Kidney epithelial cell (primary cell): ENCODE measurements around the gene SPSB3. TPM values are rescaled to one million over a fixed set of nuclear protein-coding genes. Genes with fewer than 3 reads are reported as not detected.
"Not testable (repeated sequence)": the region's sequence is repeated elsewhere in the genome, so short reads cannot be mapped to it uniquely, and the experiment has no call there.

Experiments
- DNase-seq: peaks from one replicate; pipeline ENCODE4 v3.0.0-alpha.2; 2010; ENCODE audit warnings: low read depth
- H3K27me3 ChIP-seq: 2 replicates; pipeline ENCODE4 v1.6.0; 2011; ENCODE audit warnings: low read length; ENCODE audit not compliant: control insufficient read depth, insufficient read depth
- H3K36me3 ChIP-seq: 2 replicates; pipeline ENCODE4 v1.5.1; 2011; ENCODE audit warnings: low read length; ENCODE audit not compliant: control insufficient read depth, insufficient read depth
- H3K4me3 ChIP-seq: 2 replicates; pipeline ENCODE4 v1.5.1; 2011; ENCODE audit warnings: low read depth, mild to moderate bottlenecking, control low read depth, low read length
- total RNA-seq: library from RNA; depleted of rRNA; stranded (reverse); fragments of >200 nt; gene quantifications from 2 replicates; pipeline ENCODE4 v1.2.3, GENCODE V29; 2015
- TF ChIP-seq, protein P1 (sequence below): IDR thresholded peaks from 2 replicates; pipeline ENCODE4 v1.5.1; 2011; ENCODE audit warnings: mild to moderate bottlenecking, moderate library complexity, low read length, control low read depth, inconsistent platforms; ENCODE audit not compliant: insufficient read depth, poor library complexity, severe bottlenecking

The SPSB3 gene
- total RNA-seq, 1 donor from 2014 or later = 60.6 TPM

GRCh38 chr16:1810106-1810505, 27.7 kb upstream of the SPSB3 start:
- TF ChIP-seq, protein P1, sequence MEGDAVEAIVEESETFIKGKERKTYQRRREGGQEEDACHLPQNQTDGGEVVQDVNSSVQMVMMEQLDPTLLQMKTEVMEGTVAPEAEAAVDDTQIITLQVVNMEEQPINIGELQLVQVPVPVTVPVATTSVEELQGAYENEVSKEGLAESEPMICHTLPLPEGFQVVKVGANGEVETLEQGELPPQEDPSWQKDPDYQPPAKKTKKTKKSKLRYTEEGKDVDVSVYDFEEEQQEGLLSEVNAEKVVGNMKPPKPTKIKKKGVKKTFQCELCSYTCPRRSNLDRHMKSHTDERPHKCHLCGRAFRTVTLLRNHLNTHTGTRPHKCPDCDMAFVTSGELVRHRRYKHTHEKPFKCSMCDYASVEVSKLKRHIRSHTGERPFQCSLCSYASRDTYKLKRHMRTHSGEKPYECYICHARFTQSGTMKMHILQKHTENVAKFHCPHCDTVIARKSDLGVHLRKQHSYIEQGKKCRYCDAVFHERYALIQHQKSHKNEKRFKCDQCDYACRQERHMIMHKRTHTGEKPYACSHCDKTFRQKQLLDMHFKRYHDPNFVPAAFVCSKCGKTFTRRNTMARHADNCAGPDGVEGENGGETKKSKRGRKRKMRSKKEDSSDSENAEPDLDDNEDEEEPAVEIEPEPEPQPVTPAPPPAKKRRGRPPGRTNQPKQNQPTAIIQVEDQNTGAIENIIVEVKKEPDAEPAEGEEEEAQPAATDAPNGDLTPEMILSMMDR = no peak
- Histone ChIP-seq H3K4me3 (no peak overlapping the region), H3K36me3 (no peaks in the 10 kb centered on the region), H3K27me3 (no peaks in the 10 kb centered on the region)
- no peak for DNase-seq

GRCh38 chr16:1809281-1809801, 27.0 kb upstream of the SPSB3 start:
- no peak for DNase-seq
- Histone ChIP-seq H3K36me3 (no peaks in the 10 kb centered on the region), H3K4me3 (no peak overlapping the region), H3K27me3 (no peaks in the 10 kb centered on the region)
- TF ChIP-seq, protein P1 = no peak

DNA sequence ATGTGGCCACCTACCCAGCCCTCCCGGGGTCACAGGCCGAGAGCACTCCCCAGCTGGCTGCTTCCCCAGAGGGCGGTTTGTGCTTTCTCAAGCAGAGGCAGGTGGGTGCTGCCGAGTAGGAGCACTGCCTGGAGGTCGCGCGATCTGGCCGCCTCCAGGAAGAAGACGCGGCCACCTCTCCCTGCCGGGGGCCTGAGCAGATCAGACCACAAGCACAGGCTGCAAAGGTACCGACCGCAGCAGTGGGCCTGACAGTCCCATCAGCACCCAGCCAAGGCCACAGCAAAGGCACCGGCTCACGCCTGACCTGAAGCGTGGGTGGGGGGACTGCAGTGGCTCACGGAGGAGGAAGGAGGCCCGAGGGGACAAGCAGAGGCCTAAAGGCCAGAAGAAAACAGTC, 26.3 kb upstream of the SPSB3 start:
- TF ChIP-seq, protein P1 = no peak

GRCh38 chr16:1807626-1808025, 25.3 kb upstream of the SPSB3 start:
- no peak for DNase-seq
- TF ChIP-seq, protein P1 = no peak
- Histone ChIP-seq H3K36me3 (no peaks in the 10 kb centered on the region), H3K27me3 (no peaks in the 10 kb centered on the region), H3K4me3 (no peak overlapping the region)

More for the DNA sequence above, 26.3 kb upstream of the SPSB3 start:
- Histone ChIP-seq H3K4me3 (no peak overlapping the region), H3K27me3 (no peaks in the 10 kb centered on the region), H3K36me3 (no peaks in the 10 kb centered on the region)
- no peak for DNase-seq

GRCh38 chr16:1800701-1801100, 18.3 kb upstream of the SPSB3 start:
- no peaks in the 10 kb centered on the region for H3K36me3 ChIP-seq
- no peak for DNase-seq
- H3K27me3 ChIP-seq = no peaks in the 10 kb centered on the region
- TF ChIP-seq, protein P1 = no peak
- H3K4me3 ChIP-seq = no peak overlapping the region

DNA sequence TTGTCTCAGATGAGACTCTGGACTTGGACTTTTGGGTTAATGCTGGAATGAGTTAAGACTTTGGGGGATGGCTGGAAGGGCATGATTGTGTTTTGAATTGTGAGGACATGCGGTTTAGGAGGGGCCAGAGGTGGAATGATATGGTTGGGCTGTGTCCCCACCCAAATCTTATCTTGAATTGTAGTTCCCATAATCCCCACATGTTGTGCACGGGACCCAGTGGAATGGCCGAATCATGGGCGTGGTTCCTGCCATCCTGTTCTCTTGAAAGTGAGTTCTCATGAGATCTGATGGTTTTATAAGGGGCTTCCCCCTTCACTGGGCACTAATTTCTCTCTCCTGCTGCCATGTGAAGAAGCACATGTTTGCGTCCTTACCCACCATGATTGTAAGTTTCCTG, 16.9 kb upstream of the SPSB3 start:
- H3K36me3 ChIP-seq, H3K27me3 ChIP-seq, DNase-seq, H3K4me3 ChIP-seq: not testable (repeated sequence)
